NCI-H146 treated with DMSO at 0.1 percent for 48 hours (cell line): ENCODE measurements around the gene TAS1R1.

Experiments
- DNase-seq: peaks from one replicate; lab custom pipeline; 2025; ENCODE audit not compliant: unreplicated experiment; lab: John Stamatoyannopoulos, UW

The TAS1R1 gene

GRCh38 chr1:6570987-6571386, 15.9 kb downstream of the TAS1R1 start:
- no peak for DNase-seq

GRCh38 chr1:6572653-6573383, 17.7 kb downstream of the TAS1R1 start:
- DNase-seq, result no peak

GRCh38 chr1:6574025-6574620, 19.0 kb downstream of the TAS1R1 start:
- DNase-seq, result no peak

- no peak for DNase-seq
These were observed 19.7 kb downstream of the TAS1R1 start for GRCh38 chr1:6574818-6575217.

GRCh38 chr1:6577831-6578525, 22.9 kb downstream of the TAS1R1 start:
- no peak for DNase-seq

GRCh38 chr1:6578624-6579373, 23.7 kb downstream of the TAS1R1 start:
- no peak for DNase-seq

- peak; percentile 76 for DNase-seq
These were observed 24.4 kb downstream of the TAS1R1 start, which contains the start of gene ZBTB48 for GRCh38 chr1:6579374-6580118. Gene ZBTB48 (plus strand): TSS chr1:6579994. CDS start chr1:6580610, 616 bp downstream.

- DNase-seq, result no peak
These were observed 25.0 kb downstream of the TAS1R1 start for GRCh38 chr1:6580119-6580592.

- no peak for DNase-seq
These were observed 25.7 kb downstream of the TAS1R1 start for GRCh38 chr1:6580593-6581409.

GRCh38 chr1:6581561-6582305, 26.6 kb downstream of the TAS1R1 start:
- no peak for DNase-seq

GRCh38 chr1:6582370-6582769, 27.3 kb downstream of the TAS1R1 start:
- no peak for DNase-seq

GRCh38 chr1:6584126-6585080, 29.3 kb downstream of the TAS1R1 start:
- no peak for DNase-seq

GRCh38 chr1:6585081-6585722, 30.1 kb downstream of the TAS1R1 start:
- no peak for DNase-seq

- no peak for DNase-seq
These were observed 30.7 kb downstream of the TAS1R1 start for GRCh38 chr1:6585841-6586240.

GRCh38 chr1:6586404-6586816, 31.3 kb downstream of the TAS1R1 start:
- no peak for DNase-seq

GRCh38 chr1:6587261-6588005, 32.3 kb downstream of the TAS1R1 start:
- no peak for DNase-seq
